Measurements from ENCODE around the gene WWC1.
"Not testable (repeated sequence)": the region's sequence is repeated elsewhere in the genome, so short reads cannot be mapped to it uniquely, and the experiment has no call there.

The WWC1 gene

DNA sequence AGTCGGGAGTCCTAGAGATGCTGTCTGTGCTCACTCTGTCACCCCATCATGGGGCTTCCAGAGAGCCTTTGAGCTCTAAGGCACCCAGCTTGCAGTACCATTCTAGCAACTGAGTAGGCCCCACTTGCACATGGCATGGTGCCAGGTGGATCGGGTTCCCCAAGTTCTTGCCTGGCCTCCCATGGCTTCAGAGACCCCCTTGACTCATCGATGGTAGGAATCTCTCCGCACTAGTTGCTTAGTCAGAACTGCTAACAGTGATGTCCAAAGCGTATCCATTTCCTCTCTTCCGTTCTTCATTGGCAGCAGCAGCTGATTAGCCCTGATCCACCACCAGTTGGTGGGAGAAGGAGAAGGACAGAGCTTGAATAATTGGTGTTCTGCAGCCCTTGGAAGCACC, 124.5 kb downstream of the WWC1 start:
- DNase-seq = no peak

DNA sequence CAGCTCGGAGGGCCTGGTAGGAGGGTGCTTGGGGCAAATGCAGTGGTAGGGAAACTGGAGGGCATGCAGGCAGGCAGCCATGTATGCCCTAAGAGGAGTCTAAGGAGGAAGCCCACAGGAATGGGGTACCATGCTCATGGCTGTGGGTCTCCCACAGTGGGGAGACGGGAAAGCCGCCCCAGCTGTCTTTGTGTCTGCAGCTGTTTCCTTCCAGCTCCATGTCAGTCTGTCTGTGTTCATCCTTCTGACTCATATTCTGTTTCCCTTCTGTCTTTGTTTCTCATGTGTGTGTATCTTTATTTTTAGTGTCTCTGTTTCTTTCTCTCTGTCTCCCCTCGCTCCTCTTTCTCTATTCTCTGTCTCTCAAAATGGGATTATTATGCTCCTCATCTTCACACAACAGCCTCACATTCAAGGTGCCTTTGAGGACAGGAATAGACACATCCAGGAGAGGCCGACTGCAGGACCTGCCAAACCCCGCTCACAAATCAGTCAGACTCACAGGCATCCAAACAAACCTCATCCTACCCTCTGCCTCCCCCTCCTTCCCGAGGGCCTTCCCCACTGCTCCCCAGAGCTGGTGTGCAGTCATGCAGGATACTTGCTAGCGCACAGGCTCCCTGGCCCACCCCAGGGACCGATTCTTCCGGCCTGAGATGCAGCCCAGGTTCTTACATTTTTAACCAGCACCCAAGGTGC, 126.4 kb downstream of the WWC1 start:
- DNase-seq = no peak

DNA sequence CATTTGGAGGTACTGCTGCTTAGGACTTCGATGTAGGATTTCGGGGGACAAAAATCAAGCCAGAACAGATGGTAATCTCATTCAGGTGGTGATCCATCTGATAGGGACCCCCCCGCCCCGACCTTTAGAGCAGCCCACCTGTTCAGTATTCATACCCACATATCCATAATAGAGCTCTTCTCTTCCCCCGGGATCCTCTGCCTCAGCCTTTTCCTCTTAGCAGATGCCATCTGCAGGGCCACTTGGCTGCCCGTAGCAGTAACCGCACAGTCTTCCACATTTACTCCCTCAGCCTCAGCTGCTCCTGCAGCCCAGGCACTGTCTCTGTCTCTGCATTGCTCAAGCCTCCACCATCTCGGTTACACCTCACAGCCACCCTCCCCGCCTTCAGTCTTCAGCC, 129.0 kb downstream of the WWC1 start:
- no peak for DNase-seq

DNA sequence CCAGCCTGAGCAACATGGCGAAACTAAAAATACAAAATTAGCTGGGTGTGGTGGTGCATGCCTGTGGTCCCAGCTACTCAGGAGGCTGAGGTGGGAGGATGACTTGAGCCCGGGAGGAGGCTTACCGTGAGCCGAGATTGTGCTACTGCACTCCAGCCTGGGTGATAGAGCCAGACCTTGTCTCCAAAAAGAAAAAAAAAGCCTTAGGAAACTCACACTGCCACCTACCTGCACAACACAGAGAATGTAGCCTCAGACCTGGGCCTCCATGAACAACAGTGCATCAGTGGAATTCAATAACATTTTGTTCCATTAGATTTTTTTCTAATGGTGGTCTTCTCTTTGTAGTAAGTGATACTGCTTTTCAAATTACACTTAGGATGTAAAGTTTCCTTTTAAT, 131.0 kb downstream of the WWC1 start:
- no peak for DNase-seq

DNA sequence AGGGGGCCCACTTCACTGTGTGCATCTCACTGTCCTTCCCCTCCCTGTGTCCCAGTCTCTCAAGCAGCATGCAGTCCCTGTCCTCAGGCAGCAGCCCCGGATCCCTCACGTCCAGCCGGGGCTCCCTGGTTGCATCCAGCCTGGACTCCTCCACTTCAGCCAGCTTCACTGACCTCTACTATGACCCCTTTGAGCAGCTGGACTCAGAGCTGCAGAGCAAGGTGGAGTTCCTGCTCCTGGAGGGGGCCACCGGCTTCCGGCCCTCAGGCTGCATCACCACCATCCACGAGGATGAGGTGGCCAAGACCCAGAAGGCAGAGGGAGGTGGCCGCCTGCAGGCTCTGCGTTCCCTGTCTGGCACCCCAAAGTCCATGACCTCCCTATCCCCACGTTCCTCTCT, 132.0 kb downstream of the WWC1 start:
- no peak for DNase-seq

DNA sequence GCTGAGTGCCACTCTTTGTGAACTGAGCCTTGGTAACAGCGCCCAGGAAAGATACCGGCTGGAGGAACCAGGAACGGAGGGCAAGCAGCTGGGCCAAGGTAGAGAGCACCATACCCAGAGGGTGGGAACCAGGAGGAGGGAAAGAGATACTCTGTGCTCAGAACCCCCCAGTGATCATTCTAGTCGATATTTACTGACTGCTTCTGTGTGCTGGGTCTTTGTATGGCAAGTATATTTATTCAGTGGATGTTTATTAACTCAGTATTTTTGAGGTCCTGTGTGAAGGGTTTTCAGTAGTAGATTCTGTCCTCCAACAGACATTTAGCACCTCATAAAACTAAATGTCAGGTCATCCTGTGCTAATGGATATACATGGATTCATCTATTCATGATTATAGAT, 132.5 kb downstream of the WWC1 start:
- no peak for DNase-seq

DNA sequence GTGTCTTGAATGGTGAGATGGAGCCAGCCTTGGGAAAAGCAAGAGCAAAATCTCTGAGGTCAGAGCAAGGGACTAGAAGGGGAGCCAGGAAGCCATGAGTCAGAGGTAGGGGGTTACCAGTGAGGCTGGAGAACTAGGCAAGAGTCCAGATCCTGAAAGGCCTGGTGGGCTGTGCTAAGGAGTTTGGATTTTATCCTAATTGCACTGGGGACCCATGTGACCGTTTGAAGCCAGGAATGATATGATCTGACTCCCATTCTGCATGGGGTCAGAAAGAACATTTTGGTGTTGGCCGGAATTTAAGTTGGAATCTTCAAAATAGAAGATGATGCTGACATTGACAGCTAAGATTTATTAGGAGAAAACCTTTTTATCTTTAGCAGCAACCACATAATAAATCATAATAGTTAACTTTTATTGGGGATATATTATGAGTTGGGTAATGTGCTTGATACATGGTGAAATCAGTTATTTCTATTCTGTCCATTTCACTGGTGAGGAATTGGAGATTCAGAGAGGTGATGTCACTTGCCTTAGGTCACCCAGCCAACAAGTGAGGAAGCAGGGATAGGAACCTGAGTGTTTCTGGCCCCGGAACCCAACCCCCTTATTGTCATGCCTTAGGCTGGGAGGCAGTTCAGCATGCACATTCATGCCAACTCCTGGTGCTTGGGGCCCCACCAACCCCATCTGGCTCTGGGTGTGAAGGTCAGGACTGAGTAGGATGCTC, 133.3 kb downstream of the WWC1 start:
- DNase-seq = no peak

DNA sequence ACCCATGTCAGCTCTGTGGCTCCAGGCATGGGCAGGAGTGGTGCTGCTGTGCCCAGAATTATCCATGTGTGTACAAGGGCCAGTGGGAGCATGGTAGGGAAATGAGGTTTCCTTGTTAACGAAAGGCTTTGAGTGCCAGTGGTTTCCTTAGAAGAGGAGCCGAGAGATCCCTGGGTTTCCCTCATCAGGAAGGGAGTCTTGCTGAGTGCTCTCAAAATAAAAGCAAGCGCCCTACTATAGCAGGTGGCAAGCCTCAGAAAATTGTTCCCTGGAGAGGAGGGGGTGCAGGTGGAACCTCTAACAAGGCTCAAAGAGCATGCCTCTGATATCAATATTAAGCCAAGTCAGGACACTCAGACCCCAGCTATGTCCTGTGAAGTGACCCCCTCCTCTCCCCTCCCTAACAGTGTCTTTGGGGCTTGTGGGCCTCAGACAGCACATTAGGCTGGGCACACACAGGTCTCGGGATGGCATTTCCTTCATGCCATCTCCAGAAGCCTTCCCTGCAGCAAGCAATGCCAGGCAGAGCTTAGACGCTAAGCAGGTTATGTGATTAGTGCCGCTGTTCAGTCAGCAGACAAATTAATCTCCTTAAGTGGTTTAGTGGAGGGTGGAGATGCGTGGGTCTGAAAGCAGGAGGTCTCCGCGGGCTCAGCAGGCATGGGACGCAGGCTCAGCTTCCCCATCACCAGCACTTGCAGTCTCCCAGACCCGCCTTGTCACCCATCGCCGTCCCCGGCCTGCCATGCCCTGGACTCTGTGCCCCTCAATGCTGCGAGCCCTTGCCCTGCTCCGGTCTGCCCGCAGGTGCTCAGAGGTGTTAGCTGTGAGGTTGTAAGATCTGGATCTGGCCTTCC, 134.8 kb downstream of the WWC1 start:
- DNase-seq = no peak

DNA sequence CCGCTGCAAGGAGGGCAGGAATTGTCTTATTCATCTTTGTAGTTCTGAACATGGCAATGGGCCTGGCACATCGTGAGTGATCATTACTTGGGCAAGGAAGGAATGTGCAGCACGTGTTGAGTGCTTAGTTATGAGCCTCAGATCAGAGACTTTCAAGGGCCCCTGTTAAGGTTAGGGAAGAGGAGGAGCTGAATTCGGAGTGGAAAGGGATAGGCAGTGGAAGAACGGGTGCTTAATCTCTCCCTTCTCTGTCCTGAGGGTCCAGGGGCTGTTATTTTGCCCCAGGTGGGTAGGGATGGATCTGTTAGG, 135.4 kb downstream of the WWC1 start:
- no peak for DNase-seq

DNA sequence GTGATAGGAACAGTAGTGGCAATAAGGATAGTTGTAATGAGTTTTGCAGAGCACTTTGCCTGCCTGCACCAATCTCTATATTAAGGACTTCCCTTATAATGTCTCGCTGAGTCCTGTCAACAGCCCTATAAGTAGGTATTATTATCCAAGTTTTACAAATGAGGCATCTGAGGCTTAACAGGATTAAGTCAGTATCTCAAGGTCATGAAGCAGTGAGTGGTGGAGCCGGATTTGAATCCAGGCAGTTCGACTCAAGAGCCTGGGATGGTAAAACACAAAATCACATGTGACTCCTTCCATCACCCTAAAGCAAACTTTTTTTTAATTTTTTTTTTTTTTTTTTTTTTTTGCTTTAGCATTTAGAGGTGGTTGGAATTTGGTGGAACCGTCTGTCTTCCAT, 135.8 kb downstream of the WWC1 start:
- no peak for DNase-seq

DNA sequence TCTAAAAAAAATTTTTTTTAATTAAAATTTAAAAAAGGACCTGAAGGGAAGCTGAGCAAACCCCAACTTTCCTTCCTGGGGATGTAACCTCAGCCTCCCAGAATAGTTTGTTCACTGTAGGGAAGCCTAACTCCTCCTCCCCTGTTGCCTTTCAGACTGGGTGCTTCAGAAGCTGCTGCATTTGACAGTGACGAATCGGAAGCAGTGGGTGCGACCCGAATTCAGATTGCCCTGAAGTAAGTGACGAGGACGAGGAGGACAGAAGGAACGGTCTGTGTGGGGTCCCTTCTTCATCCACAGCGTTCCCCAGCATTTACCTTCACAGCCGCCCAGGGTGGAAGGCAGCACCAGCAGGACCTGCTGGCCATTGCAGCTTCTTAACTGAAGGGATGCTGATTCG, 137.1 kb downstream of the WWC1 start:
- DNase-seq = no peak

DNA sequence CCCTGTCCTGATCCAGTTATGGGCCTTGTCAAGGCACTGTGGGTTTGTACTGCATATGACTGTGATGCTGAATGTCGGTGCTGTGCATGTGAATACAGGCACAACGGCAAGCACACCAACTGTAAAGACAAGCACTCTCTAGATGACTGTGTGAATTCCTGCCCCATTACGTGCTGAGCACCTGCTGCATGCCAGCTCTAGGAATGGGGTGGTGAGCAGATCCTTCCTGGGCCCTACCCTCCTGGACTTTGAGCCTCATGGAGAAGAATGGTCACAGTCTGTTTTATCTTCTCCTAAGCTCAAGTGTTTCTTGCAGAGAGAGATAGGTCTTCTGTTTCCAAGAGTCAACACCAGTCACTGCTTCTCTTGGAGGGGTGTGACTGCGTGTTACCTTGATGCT, 138.9 kb downstream of the WWC1 start:
- no peak for DNase-seq

DNA sequence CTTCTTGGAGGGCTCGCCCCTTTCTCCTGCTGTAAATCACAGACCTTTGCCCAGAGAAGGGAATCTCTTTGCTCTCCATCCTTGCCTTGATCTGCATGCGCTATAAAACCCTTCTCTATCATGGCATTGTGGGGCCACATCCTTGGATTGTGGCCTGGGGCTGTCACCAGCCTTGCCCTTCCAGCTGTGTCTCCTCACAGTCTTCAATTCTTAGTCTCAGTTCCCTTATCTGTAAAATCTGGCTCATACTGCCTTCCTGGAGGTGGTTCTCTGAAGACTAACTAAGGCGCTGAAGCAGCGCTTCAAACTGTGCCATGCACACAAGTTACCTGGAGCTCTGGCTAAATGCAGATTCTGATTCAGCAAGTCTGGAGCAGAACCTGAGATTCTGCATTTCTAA, 141.5 kb downstream of the WWC1 start:
- no peak for DNase-seq

DNA sequence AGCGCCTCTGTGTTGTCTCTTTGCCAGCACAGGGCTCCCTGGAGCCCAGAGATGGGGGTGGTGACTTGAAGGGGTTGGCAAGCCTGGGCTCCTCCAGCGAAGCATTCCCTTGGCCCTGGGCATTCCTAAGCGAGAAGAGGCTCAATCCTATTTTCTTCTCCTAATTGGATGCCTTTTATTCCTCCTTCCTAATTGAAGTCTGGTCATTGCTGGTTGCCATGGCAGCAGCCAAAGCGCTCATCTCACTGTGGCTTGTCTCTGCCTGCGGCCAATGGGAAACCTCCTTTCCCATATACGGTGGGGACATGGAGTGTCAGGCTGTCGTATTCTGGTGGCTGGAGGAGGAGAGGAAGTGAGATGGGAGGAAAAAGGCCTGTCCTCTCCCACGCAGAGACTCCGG, 142.6 kb downstream of the WWC1 start:
- no peak for DNase-seq

DNA sequence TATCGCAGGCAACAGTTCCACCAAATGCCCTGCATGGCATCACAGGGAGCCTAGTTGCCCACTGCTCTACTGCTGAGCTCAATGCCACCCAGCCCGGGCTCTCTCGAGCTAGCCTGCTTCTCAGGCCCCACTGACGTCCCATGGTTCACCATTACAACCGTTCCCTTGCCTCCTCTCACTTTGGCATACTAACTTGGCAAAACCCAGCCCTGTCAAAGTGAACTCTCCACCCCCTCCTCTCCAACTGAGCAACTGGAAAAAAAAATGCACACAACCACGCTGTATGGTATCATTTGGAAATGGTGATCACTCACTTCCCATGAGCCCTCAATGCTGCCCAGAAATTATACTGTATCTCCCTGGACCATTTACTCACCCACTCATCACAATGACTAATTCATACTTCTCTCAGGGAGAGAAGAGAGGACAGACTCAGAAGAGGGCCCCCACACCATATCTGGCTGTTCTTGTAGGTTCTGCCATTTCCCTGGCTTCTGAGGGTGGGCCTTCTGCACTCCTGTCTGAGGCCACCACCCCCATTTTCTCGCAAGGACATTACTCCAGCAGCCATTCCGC, 143.4 kb downstream of the WWC1 start:
- DNase-seq = no peak

DNA sequence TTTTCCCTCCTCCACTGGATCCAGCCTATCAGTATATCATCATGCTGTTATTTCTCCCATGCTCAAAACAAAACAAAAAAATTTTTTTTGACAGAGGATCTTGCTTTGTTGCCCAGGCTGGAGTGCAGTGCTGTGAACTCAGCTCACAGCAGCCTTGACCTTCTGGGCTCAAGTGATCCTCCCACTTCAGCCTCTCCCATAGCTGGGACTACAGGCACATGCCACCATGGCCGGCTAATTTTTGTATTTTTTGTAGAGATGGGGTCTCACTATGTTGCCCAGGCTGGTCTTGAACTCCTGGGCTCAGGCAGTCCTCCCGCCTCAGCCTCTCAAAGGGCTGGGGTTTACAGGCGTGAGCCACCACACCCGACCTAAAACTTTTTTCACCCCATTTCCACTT, 143.9 kb downstream of the WWC1 start:
- DNase-seq = not testable (repeated sequence)

DNA sequence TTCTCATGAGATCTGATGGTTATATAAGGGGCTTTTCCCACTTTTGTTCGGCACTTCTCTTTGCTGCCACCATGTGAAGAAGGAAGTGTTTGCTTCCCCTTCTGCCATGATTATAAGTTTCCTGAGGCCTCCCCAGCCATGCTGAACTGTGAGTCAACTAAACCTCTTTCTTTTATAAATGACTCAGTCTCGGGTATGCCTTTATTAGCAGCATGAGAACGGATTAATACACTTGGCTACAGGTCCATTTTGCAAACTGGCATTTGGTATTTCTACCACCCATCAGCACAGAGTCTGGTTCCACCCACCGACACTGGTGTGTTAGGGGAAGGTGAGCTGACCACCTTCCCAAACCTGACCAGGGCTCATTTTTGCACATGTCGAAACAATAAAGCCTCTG, 146.9 kb downstream of the WWC1 start:
- no peak for DNase-seq

DNA sequence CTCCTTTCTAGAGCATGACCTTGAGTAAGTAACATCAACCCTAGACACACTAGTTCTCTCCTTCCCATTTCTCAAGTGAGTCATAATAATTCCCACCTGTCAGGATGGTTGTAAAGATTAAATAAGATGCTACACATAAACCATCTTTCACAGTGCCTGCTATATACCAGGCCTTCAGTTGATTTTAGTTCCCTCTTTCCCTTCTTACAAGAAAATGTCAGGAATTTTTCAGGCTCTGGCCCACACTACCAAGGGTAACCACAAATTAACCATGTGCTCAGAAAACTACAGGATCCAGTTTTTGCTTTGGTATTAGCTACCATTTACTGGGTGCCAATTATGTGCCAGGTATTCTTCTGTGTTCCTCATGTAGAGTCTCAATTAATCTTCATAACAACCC, 152.1 kb downstream of the WWC1 start:
- no peak for DNase-seq

DNA sequence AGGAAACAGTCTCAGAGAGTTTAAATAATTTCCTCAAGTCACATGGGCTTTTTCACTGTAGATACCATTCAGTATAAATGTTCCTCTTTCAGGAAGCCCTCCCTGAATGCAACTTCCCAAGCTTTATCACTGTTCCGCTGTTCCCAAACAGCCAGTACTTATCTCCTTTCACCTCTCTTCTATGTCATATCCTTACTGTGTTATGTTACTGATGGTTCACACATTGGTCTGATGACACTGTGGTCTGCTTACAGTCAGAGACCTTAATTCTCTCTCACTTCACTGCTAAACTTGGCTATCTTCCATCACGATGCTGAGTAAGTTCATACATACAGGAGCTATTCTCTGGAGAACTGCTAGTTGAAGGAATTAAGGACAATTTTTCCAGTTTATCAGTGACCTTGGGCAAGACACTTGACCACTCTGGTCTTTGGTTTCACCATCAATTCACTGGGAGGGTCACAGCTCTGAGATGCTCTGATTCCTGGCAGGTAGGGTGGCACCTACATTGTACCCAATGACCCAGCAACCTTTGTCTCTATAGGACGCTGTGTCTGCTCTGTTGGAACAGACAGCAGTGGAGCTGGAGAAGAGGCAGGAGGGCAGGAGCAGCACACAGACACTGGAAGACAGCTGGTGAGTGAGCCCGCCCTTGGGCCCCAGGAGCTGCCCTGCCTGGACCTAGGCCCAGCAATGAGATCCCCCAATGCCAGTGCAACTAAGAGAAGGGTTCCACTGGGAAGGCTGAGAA, 152.7 kb downstream of the WWC1 start:
- DNase-seq = no peak

DNA sequence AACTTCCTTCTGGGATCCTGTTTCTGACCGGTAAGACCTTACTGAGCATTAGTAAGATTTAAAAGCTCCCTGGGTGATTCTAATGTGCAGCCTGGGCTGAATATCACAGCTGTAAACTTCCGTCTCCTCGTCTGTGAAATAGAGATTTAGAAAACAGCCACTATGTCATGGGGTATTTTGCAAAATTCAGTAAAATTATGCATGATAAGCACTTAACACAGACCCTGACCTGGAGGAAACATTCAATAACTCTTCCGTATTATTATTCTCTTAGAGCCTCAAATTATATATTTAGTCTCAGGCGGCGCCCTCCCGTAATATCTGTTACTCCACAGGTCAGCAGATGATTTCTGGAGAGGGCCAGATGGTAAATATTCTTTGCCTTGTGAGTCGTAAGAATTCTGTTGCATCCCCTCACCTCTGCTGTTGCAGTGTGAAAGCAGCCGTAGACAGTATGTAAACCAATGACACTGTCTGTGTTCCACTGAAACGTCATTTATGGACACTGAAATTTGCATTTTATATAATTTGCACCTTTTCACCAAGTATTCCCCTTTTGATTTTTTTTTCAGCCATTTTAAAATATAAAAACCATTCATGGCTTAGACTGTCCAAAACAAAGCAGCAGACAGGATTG, 155.7 kb downstream of the WWC1 start:
- no peak for DNase-seq

DNA sequence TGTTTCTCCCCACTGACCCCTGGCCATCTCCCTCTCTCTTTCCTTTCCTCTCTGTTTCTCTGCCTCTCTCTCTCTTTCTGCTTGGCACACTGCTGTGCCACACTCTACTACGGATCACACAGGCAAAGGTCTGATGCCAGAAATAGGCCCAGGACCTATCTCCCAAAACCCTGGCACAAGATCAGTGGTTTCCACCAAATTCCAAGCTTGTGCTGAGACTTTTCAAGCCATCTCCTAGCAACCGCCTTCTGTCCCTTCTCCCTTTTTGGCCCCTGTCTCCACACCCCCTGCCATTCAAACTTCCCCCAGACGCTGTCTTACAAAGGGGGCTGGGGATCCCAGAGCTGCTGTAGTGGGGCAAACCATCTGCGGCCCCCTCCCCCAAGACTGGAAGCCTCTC, 156.4 kb downstream of the WWC1 start:
- no peak for DNase-seq

DNA sequence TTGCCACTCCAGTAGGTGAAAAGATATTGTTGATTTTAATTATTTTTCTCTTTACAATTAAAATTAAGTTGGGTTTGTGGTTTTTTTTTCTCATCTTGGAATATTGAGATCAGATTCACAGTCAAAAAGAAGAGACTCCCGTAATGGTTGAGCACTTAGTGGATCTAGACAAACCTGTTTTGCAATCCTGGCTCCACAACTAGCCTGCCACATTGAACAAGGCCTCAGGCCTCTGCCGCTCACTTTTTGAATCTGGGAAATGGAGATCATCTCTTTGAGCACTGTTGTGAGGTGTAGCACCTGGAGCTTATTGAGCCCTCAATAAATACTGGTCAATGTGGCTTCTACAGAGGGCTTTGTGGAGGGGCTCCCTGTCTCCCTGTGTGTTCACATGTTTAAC, 157.7 kb downstream of the WWC1 start:
- no peak for DNase-seq

DNA sequence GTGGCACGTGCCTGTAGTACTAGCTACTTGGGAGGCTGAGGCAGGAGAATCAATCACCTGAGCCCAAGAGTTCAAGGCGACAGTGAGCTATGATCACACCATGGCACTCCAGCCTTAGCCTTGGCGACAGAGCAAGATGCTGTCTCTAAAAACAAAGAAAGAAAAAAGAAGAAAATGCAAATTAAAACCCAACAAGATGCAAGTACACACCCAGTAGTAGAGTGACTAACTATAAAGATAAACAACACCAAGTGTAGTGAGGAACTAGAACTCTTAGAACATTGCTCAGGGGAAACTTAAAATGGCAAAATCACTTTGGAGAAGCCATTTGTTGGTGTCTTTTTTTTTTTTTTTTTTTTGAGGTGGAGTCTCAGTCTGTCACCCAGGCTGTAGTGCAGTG, 160.1 kb downstream of the WWC1 start:
- DNase-seq = no peak

Measured in stimulated activated CD4-positive, alpha-beta T cell treated with anti-CD3 and anti-CD28 coated beads, Interleukin-1b, Interleukin-23, amount 100 ng/mL, for 48 hours (primary cell).